Measurements from ENCODE around the gene MAD2L1.
"Not testable (repeated sequence)": the region's sequence is repeated elsewhere in the genome, so short reads cannot be mapped to it uniquely, and the experiment has no call there.

DNA sequence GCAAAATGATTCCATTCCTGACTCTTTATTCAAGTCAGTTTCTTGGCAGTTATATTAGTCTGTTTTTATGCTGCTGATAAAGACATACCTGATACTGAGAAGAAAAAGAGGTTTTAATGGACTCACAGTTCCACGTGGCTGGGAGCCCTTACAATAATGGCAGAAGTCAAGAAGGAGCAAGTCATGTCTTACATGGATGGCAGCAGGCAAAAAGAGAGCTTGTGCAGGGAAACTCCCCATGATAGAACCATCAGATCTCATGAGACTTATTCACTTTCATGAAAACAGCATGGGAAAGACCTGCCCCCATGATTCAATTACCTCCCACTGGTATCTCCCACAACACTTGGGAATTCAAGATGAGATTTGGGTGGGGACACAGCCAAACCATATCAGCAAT lies 21.4 kb upstream of the MAD2L1 start:
- TF ChIP-seq, protein P1, sequence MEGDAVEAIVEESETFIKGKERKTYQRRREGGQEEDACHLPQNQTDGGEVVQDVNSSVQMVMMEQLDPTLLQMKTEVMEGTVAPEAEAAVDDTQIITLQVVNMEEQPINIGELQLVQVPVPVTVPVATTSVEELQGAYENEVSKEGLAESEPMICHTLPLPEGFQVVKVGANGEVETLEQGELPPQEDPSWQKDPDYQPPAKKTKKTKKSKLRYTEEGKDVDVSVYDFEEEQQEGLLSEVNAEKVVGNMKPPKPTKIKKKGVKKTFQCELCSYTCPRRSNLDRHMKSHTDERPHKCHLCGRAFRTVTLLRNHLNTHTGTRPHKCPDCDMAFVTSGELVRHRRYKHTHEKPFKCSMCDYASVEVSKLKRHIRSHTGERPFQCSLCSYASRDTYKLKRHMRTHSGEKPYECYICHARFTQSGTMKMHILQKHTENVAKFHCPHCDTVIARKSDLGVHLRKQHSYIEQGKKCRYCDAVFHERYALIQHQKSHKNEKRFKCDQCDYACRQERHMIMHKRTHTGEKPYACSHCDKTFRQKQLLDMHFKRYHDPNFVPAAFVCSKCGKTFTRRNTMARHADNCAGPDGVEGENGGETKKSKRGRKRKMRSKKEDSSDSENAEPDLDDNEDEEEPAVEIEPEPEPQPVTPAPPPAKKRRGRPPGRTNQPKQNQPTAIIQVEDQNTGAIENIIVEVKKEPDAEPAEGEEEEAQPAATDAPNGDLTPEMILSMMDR (conservative IDR thresholded peaks at IDR 0.05; ENCODE audit: low read length): not testable (repeated sequence)
- not testable (repeated sequence) for TF ChIP-seq EZH2phosphoT487 (IDR thresholded peaks at IDR 0.05; ENCODE audit: borderline replicate concordance, low read depth, low read length)

Data from OCI-LY7 (cell line).